NOMO-1 treated with DMSO at 0.1 percent for 48 hours (cell line): Measurements from ENCODE around the gene EEF1A2.
"Not testable (repeated sequence)": the region's sequence is repeated elsewhere in the genome, so short reads cannot be mapped to it uniquely, and the experiment has no call there.

Source experiments
- DNase-seq: peaks from one replicate; lab custom pipeline; 2025; ENCODE audit not compliant: unreplicated experiment; lab: John Stamatoyannopoulos, UW

The EEF1A2 gene

GRCh38 chr20:63488315-63489251, 10.3 kb downstream of the EEF1A2 start:
- DNase-seq, result no peak

DNA sequence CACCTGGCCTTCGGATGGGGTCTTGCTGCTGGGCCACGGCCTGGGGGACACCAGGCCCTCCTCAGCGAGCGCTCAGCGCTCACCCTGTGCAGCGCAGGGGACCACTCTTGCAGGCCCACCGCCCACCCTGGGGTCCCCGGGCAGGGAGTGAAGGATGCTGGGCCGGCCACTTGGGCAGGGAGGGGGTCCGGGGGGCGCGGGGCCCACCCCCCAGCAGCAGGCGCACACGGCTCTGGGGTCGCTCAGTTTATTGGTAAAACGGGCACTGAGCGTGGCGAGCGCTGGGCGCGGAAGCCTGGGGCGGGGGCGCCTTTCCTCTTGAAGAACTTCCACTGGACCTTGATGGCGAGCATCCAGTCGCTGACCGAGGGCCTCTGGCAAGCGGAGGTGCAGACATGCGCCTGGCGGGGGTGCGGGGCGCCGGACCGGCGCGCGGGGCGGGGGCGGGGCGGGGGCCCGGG, 11.1 kb downstream of the EEF1A2 start:
- no peak for DNase-seq

DNA sequence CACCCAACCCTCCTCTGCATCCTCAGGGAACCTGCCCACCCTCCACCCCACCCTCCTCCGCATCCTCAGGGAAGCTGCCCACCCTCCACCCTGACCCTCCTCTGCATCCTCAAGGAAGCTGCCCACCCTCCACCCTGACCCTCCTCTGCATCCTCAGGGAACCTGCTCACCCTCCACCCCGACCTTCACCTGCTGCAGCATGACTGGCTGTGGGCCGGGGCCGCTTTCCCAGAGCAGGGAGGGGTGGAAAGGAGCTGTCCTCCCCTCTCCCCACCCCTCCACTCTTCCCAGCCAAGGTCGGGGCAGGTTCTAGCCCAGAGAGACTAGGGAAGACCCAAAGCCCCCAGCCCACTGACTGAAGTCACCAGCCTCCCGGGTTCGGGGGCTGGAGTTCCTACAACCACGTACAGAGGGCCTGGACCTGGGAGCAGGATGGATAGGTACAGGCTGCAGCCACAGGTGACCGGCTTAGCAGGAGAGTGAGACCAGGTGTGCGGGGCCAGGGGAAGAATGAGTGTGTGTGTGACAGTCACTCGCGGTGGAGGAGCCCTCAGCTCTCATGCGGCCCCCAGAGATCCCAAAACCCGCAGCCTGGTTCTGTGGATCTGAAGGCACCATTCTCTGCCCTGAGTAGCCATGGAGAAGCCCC, 11.6 kb downstream of the EEF1A2 start:
- DNase-seq, result no peak

GRCh38 chr20:63486300-63486855, 12.5 kb downstream of the EEF1A2 start:
- no peak for DNase-seq

DNA sequence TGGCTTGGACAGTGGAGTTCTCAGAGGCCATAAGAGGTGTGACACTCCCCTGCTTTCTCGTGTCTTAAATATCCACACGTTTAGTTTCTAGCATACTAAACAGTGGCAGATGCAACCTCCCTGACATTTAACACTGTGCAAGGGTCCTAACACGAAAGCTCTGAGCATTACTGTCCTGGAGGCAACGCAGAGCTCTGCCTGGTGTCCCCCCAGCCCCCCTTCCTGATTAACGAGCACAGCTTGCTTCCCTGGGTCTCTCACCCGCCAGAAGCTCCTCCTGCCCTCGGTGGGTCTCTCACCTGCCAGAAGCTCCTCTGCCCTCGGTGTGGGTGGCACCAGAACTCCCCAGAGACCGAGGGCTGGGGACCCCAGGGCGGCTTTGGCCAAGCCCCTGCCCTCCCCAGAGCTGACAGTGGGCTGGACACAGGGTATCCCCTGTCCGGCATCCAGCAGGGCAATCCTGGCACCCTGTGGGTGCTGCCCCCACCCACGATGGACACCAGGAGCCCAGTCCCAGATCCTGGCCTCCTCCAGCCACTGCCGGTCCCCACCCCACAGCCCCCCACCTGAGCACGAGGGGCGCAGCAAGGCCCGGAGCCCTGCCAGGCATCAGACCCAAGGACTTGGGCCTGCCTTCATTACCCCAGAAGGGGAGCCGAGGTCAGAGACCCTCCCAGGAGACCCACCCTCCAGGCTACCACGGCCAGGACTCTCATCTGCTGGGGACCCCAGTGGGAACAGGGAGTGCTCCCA, 14.1 kb downstream of the EEF1A2 start:
- no peak for DNase-seq

DNA sequence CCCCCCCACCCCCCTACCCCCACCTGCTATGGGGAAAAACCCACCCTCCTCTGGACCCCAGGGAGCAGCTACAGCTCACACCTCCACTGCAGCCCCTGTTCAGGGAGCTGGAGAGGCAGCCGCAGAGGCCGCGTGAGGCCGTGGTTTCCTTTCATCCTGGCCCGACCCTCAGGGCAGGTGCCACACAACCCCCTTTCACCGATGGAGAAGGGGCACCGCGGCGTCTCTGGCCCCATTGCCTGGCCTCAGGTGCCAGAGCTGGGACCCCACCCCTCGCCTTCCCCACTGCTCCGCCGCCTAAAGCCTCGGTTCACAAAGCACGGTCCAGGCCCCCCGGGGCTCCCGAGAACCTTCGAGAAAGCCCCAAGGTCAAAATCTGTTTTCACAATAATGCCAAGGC, 14.6 kb downstream of the EEF1A2 start:
- DNase-seq, result no peak

DNA sequence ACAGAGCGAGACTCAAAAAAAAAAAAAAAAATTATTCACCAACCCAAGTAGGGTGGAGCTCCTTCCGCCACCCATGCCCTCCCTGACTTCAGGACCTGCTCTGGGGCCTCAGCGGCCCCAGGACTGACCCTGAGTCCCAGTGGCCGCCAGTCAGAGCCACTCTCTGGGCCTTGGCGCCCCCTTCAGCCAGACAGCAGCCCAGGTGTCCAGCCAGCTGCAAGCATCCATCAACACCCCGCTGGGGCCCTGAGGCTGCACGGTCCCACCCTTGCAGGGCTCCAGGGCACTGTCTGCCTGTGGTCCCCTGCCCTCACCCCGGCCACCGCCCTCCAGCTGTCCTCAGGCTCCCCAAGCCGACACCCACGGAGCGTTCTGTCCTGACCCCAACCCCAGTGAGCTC, 15.0 kb downstream of the EEF1A2 start:
- no peak for DNase-seq

DNA sequence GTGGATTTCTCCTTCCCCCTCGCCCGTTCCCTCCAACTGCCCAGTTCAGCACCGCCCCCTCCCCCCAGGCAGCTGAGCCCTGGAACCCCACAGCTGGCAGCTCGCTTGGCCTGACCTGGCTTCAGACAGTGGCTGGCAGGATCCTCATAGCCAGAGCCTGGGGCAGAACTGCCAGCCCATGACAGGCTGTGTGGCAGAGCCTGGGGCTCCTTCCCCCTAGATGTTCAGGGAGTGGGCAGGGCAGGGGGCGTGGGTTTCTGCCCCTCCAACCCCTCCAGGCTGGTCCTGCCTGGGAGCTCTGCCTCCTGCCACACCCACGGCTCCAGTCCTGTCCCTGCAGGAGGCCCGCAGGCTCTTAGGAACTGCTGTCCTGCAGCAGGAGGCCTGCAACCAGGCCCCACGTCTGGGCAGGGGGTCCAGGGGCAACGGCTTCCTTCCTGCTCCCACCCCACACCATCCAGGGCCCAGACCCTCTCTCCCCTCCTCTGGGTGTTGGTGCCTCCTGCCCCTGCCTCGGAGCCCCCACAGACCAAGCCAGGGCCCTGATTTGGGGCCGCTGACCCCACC, 16.8 kb downstream of the EEF1A2 start:
- no peak for DNase-seq

- no peak for DNase-seq
Measured at GRCh38 chr20:63481503-63481902, 17.4 kb downstream of the EEF1A2 start.

DNA sequence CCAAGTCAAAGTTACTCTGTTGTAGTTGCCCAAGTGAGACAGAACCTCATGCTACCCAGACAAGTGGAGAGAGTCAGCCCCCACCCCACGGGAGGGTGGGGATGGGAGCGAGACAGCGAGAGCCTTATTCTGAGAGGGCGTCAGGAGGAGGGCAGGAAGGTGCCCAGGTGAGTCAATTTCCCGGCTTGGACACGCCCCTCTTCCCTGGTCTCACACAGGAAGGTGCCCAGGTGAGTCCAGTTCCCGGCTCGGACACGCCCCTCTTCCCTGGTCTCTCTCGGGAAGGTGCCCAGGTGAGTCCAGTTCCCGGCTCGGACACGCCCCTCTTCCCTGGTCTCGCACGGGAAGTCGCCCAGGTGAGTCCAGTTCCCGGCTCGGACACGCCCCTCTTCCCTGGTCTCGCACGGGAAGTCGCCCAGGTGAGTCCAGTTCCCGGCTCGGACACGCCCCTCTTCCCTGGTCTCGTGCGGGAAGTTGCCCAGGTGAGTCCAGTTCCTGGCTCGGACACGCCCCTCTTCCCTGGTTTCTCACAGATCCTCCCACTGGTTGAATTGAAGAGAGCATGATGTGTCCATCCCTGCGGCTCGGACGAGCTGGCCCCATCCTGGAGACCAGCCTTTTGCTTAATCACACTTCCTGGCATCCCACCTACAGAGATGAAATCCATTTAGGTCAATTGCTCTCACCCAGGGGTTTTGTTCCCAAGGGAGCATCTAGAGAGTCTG, 19.0 kb downstream of the EEF1A2 start:
- not testable (repeated sequence) for DNase-seq

GRCh38 chr20:63478346-63479302, 20.3 kb downstream of the EEF1A2 start:
- no peak for DNase-seq

GRCh38 chr20:63477944-63478343, 20.9 kb downstream of the EEF1A2 start:
- DNase-seq, result no peak

- DNase-seq, result no peak
Measured at GRCh38 chr20:63477061-63477616, 21.7 kb downstream of the EEF1A2 start.

- DNase-seq, result no peak
Measured at GRCh38 chr20:63475209-63475608, 23.7 kb downstream of the EEF1A2 start.

GRCh38 chr20:63473555-63474449, 25.1 kb downstream of the EEF1A2 start:
- peak; percentile 10 for DNase-seq

GRCh38 chr20:63472862-63473390, 26.0 kb downstream of the EEF1A2 start:
- DNase-seq, result no peak

- DNase-seq, result no peak
Measured at GRCh38 chr20:63471981-63472831, 26.7 kb downstream of the EEF1A2 start, which contains the start of gene KCNQ2. TSS of gene KCNQ2 (minus strand) at chr20:63472655. CDS start at chr20:63472463, 192 bp downstream.
